Left kidney (tissue), 2 donors: Measurements from ENCODE around the gene ACVR1C. TPM values are rescaled to one million over a fixed set of nuclear protein-coding genes. Genes with fewer than 3 reads are reported as not detected.
"Not testable (repeated sequence)": the region's sequence is repeated elsewhere in the genome, so short reads cannot be mapped to it uniquely, and the experiment has no call there.

ENCODE experiments used
- DNase-seq: peaks from one replicate; pipeline ENCODE4 v3.0.0-alpha.2; 2013
- polyA plus RNA-seq: library from polyadenylated mRNA; unstranded; fragments of 120-200 nt; gene quantifications from one replicate; pipeline ENCODE4 v1.2.1, GENCODE V29; 2013; ENCODE audit not compliant: insufficient read length

Gene ACVR1C
- polyA plus RNA-seq, 1 donor: 0.23 TPM

DNA sequence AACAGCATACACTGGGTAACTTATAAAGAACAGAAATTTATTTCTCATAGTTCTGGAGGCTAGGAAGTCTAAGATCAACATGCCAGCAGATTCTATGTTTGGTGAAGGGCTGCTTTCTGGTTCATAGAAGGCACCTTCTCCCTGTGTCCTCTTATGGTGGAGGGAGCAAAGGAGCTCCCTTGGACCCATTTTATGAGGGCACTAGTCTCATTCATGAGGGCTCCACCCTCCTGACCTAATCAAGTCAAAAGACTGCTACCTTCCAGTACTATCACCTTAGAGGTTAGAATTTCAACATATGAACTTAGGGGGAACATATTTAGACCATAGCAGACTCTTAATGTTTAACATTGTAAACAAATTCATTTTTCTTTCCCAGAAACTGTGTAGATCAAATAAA lies 54.5 kb downstream of the ACVR1C start:
- no peak for DNase-seq

DNA sequence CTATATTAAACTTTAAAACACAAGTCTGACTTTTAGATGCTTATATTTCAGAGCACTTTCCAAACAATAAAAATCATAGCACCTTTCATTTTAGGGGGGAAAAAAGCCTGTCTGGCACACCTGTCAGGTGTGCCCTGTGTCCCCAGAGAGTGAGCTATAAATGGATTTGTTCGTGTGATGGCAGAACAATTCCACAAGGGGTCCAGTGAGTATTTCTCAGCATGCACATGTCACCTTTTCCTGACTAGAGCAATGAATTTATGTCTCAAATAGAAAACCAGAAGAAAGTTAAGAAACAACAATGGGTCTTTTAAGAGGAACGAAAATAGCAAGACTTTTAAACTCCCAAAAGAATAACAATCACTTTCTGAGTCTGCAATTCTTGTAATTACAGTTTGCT lies 55.9 kb downstream of the ACVR1C start:
- DNase-seq: no peak

DNA sequence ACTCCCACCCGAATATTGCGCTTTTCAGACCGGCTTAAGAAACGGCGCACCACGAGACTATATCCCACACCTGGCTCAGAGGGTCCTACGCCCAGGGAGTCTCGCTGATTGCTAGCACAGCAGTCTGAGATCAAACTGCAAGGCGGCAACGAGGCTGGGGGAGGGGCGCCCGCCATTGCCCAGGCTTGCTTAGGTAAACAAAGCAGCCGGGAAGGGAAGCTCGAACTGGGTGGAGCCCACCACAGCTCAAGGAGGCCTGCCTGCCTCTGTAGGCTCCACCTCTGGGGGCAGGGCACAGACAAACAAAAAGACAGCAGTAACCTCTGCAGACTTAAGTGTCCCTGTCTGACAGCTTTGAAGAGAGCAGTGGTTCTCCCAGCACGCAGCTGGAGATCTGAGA lies 62.0 kb downstream of the ACVR1C start:
- not testable (repeated sequence) for DNase-seq

DNA sequence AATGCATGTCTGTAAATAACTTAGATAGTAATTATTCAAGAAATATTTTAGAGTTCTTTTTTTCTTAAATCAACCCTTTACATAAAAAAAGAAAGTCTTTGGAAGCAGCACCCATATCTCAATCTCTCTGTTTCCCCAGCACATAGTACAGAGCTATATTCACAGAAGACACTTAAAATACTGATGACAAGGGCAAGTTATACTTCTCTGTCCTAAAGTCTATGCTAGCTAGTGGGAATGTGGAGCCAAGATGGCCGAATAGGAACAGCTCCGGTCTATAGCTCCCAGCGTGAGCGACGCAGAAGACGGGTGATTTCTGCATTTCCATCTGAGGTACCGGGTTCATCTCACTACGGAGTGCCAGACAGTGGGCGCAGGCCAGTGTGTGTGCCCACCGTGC lies 62.6 kb downstream of the ACVR1C start:
- not testable (repeated sequence) for DNase-seq

DNA sequence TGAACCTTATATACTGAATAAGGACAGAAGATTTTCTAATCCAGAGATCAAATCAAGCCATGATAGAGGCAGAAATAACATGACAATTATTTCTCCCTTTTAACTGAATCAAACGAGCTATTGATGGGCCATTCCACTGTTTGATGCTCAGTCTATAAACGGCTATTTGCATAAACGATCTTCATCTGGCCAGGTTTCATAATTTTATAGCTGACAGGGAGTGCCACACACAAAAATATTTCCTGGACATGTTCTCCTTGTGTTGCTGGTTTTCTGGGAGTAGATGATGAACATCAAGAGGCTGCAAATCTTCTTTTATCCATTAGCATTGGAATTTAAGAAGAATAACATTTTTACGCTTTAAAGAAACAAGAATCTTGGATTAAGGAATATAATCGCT lies 63.1 kb downstream of the ACVR1C start:
- no peak for DNase-seq

DNA sequence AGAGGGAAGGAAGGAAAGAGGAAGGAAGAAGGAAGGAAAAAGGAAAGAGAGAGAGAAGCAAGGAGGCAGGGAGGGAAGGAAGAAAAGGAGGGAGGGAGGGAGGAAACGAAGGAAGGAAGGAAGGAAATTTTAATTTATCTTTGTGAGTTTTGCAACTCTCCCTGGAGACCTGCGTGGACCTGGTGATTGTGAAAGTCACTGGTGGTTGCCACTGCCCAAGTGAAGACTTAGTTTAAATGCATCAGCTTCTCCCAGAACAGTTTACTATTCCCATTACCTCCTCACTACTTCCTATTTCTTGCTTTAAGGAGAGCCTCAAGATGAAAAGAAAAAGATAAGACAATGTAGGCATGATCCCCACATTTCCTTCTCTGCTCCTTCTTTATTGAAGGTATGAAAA lies 68.8 kb downstream of the ACVR1C start:
- DNase-seq: no peak

DNA sequence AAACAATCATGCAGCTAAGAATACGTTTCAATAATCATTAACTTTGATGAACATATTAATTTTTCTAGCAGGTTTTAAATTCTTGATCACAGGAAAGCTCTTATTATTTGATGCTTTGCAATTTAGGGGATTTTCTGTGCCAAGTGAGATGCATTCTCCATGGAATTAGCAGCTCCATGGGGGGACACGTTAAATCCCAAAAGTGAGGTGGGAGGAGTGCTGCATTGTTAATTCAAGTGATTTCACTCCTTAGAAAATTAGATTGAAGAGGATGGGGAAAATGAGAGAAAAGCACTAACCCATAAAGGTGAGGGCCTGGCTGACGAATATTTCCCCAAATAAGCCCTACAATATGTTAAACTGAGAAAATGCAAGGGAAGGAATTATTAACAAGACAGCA lies 69.2 kb downstream of the ACVR1C start:
- no peak for DNase-seq

DNA sequence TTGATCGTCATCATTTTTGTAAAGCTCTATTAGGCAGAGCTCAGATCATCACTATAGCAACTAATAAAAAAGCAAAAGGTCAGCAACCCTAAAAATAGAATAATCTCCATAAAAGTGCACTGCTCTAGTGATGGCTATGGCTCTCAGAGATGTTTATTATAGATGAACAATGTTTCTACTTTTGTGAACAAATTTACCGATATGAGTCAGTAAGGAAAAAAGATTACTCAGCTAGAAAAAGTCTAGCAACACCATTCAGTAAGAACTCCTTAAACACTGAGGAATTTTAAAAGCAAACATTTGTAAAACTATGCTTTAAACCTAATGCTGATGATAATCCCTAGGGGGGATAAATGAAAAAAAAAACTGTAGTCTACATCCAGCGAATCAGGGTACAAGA lies 69.6 kb downstream of the ACVR1C start:
- no peak for DNase-seq

DNA sequence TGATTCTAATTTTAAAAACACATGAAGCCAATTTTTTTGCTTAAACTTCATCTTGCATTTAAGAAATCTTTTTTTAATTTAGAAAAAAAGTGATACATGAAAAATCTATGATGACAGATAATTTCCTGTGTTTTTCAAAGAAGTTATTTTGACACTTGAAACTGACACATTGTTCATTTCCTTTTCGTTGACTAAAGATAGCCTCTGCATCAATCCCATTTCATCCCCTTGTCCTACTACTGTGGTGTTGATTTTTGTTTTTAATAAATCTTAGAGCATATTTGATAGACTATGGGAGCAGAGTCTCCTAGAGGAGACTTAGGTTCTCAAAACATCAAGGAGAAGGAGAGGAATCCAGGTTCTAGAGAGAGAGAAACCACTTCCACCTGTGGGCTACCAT lies 70.9 kb downstream of the ACVR1C start:
- DNase-seq: no peak

DNA sequence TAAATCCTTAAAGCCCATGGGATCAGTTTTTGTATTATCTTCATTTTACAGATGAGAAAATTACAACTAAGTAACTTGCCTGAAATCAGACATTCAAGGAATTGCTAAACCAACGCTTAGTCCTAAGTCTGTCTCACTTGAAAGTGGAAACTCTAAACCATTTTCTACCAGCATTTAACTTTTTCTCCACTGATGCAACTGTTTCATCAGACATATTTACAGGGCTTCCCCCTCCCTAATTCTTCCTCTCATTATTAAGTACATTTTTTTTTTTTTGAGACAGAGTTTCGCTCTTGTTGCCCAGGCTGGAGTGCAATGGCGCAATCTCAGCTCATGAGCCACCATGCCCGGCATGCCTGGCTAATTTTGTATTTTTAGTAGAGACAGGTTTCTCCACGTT lies 88.6 kb downstream of the ACVR1C start:
- DNase-seq: no peak

DNA sequence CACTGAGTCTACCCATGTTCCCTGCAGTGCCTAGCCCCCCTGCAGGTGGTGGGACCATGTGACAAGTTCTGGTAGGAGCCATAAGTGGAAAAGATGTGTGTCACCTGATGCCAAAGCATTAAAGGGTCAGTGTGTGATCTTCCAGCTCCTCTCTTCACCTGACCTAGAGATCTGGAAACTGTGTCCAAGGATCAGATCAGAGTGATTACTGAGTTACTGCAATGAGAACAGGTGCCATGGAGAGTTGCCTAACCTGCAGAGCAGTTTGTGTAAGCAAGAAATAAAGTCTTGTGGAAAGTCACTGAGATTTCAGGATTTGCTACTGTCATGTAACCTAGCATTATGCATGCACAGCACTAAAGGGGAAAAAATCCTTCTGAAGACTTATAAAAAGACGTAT lies 90.6 kb downstream of the ACVR1C start:
- no peak for DNase-seq

DNA sequence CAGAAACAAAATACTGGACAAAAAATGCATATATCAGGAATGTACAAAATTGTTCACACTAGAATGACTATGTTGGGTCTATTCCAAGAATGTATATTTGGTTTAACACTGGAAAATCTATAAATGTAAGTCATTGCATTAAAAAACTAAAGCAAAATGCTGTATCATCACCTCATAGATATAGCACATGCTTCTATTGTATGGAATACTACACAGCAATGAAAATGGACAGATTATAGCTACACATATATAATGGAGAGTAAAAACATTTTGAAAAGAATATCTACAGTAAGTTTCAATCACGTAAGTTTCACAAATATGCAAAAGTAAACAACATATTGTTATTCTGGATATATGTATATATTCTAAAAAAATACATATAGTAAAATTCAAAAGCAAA lies 91.8 kb downstream of the ACVR1C start:
- no peak for DNase-seq

DNA sequence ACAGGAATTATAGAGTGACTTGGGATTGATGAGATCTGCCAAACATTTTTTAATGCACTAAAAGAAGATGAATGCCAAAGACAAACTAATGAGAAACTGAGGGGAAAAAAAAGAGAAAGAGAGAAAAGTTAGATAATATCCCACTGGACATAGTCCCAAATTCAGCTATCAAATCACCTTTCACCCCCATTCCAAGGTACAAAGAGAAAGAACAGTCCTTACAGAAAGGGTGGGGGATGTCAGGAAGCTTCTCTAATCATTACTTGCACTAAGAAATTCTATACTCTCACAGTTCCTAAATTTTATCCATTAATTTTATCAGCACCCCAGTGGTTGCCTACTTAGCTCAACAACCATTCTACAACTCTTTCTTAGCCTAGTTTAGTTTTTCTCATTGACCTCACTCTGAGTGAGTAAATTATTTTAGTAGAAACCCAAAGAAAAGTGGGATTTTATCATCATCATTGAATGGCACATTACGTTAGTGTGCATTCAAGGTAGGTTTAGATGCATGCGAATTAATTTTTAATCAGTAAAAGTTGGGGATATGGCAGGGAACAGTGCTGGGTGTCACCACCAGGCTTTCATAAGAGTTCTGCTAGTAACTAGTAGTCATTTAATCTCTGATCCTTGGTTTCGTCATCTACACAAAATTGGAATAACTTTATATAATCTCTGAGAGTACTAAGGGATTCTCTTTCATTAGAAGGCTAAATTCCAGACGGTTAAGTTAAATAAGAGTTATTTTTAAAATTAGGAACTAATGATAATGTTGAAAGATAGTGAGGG lies 99.5 kb downstream of the ACVR1C start:
- DNase-seq: no peak

DNA sequence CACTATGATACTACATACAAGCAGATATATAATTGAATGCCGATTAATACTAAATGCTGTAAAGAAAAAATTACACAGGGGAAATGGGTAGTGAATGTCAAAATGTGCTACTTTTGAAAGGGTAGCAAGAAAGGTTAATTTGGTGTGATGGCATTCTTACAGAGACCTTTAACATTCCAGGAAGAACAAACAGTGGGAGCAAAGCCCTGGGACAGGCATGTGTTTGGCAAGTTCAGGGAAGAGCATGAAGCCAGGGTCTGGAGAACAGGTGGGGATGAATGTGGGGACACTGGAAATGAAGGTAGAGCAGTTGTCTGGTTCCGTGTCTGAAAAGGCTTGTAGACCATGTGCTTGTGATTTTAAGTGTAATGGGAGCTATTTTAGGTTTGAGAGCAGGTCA lies 102.6 kb downstream of the ACVR1C start:
- DNase-seq: no peak

DNA sequence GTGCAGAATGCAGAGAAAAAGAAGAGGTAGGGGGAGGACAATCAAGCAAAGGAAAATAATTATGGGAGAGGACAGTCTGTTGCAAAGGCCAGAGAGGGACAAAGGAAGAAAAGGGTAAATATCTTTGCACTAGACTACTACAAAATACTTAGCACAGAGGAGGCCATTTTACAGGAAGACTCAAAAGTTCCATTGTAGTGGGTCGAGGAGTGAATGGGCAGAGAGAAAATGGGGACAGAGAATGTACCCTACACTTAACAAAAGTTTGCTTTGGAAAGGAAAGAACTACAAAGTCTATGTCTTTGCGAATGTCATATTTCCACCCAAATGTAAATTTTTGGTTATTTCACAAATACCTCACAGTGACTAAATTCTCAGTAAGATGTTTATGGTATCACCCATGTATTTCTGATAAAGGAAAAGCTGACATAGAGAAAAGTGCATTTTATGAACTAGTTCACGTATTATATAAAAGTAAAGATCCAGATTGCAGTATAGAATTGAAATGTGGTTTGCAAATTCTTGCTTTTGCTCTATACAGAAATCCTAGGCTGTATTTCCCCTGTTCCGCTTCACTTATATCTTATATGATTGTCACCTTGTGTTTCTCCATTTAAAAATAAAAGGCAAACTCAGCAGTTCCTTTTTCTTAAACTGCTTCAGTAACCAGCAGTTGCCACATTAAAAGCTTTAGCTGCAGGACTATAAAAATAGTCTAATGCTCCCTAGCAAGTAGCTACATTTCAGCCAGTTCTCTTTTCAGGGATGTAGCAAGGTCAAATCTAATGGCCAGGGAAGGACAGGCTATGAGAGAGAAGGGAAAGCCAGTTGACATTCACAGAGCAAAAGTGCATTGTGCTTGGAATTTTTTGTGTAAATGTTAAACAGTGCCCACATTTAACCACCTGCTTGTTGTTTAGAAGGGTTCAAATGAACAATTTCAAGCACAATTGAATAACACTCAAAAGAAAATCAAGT lies 105.1 kb downstream of the ACVR1C start:
- DNase-seq: peak; percentile 3

DNA sequence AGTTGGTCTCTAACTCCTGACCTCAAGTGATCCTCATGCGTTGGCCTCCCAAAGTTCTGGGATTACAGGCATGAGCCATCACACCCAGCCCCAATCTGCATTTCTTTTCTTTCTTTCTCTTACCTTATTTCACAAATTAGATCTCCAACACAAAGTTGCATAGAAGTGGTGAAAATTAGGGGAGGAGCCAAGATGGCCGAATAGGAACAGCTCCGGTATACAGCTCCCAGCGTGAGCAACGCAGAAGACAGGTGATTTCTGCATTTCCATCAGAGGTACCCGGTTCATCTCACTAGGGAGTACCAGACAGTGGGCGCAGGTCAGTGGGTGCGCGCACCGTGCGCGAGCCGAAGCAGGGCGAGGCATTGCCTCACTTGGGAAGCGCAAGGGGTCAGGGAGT lies 113.7 kb downstream of the ACVR1C start:
- not testable (repeated sequence) for DNase-seq

DNA sequence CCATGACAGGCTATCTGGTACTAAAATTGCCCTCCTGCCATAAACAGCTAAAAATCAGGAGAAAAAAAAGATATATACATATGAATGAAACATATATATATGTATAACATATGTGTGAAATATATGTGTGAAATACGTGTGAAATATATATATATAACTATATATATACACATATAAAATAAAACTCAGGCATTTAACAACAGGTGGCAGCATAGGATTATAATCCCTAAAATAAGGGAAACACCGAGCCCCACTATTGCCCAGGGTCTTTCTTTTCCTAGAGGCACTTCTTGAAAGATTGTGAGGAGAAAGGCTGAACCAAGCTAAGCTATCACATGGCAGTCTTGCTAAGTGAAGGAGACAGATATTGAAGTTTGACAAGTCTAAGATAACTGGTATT lies 118.9 kb downstream of the ACVR1C start:
- no peak for DNase-seq

DNA sequence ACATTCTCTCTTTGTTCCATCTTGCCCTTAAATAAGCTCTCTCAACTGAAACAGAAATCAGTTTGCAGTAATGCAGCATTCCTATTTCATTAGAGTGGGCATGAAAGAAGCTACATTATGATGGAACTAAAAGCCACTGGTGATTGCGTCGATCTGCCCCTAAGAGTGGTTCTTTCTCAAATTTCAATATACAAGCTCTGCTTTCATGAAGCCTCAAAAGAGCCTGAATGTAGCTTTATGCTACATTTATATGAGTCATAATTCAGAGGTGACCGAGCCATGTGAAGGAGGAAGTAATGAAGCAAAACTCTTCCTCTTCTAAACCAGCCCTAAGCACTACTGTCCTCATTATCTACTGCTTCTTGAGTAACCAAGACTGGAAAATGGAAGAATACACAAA lies 120.0 kb downstream of the ACVR1C start:
- DNase-seq: no peak

DNA sequence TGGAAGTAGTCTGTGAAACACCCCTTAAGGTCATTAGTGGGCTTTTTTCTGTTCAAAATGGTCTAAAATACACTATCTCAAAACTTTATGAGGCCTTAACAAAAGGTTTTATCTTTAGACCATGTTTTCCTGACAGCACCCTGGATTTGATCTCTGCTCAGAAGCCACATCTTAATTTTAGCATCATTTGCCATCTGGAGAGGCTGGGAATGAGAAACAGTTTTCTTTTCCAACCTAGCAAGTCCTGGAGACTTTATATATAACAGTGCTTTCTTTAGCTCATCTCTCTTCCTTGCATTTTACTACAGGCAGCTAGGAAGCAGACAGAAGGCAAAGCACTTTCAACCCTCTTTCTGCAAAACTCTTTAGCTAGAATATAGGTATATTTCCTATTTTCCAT lies 122.1 kb downstream of the ACVR1C start:
- no peak for DNase-seq

DNA sequence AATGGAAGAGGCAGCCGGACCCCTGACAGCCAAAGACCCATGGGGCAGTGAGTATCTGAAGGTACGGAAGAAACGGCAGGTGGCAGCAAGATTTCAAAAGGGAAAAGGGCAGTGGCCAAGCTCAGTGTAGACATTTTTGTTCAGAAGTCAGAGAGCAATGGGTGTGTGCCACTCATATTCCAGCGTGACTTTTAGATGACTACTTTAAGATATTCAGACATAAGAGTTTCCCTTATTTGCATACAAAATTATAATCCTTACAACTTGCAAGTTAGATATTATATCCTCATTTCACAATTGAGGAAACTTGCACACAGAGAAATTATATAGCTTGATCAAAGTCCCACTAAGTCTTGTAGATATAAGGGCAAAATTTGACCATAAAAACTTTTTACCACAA lies 124.0 kb downstream of the ACVR1C start:
- no peak for DNase-seq

DNA sequence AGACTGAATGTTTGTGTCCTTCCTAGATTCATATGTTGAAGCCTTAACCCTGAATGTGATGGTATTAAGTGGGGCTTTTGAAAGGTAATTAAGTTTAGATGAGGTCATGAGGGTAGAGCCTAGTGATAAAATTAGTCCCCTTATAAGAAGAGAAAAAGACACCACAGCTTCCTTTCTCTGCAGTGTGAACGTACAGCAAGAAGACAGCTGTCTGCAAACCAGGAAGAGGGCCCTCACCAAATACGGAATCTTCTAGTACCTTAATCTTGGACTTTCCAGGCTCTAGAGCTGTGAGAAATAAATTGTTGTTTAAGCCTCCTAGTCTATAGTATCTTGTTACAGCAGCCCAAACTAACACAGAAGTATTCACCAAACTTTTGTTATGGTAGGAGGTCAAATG lies 127.6 kb downstream of the ACVR1C start:
- no peak for DNase-seq

DNA sequence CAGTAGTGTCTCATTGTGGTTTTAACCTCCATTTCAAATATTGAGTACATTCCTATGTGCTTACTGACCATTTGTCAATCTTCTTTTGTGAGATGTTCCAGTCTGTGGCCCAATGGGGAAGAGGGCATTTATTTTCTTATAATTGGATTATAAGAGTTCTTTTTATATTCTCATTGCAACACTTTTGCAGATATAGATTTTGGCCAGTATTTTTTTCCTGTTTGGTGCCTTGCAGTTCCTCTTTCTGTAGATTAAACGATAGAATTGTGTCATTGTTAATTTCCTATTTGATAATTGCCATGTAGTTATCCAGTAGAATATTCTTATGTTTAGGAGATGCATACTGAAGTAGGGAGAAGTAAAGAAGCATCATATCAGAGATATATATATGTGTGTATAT lies 128.3 kb downstream of the ACVR1C start:
- DNase-seq: no peak

DNA sequence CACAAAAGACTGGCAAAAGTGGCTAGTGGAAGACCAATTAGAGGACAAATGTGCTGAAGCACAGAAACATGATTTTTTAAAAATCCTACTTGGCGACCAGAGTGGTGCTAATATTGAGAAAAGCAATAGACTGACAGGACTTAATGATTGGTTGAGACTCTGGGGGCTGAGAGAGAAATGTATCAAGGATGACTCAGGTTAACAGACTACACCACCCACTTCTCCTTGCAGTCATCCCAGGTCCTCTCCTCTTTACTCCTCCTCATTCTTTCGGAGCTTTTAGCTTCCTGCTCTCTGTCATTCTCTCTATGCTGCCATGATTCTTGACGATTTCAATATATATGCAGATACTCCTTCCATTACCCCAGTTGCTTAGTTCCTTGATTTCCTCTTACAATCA lies 130.2 kb downstream of the ACVR1C start:
- DNase-seq: no peak
